Uterus (tissue), 4 donors: ENCODE data around the gene CPEB1. TPM values are rescaled to one million over a fixed set of nuclear protein-coding genes. Genes with fewer than 3 reads are reported as not detected.

Source experiments
- DNase-seq, 2 donors: peaks; one replicate each; pipeline ENCODE4 v3.0.0-alpha.2; 2019 to 2020
- H3K27ac ChIP-seq, 2 donors: fragments of 200-600 bp; sonication (generic); 1 replicate in 1 of 2; 2 replicates in 1 of 2; pipeline ENCODE4 v1.5.1; 2016 to 2018
- H3K27me3 ChIP-seq, 2 donors: fragments of 200-600 bp; sonication (generic); one replicate each; pipeline ENCODE4 v1.5.1; 2018 to 2019; ENCODE audit warnings: control low read depth in 1 of 2
- H3K36me3 ChIP-seq, 2 donors: fragments of 200-600 bp; sonication (generic); one replicate each; pipeline ENCODE4 v1.5.1; 2019; ENCODE audit warnings: control low read depth in 1 of 2
- H3K4me1 ChIP-seq, 2 donors: fragments of 200-600 bp; sonication (generic); one replicate each; pipeline ENCODE4 v1.5.1; 2018 to 2019; ENCODE audit warnings: control low read depth in 1 of 2
- H3K4me3 ChIP-seq, 2 donors: fragments of 200-600 bp; sonication (generic); 1 replicate in 1 of 2; 2 replicates in 1 of 2; pipeline ENCODE4 v1.5.1; 2018 to 2019; ENCODE audit warnings: mild to moderate bottlenecking in 1 of 2
- H3K9me3 ChIP-seq, 2 donors: fragments of 200-600 bp; sonication (generic); one replicate each; pipeline ENCODE4 v1.5.1; 2019; ENCODE audit warnings: control low read depth in 1 of 2
- POLR2A ChIP-seq, 2 donors: fragments of 450-650 bp; IDR thresholded peaks; one replicate each; pipeline ENCODE4 v1.6.1; 2016; ENCODE audit warnings: antibody characterized with exemption in 2 of 2, mild to moderate bottlenecking in 1 of 2, moderate library complexity in 1 of 2
- intact Hi-C: fragments of 100-400 bp; cut with DNase I; formaldehyde crosslinking; loops from one replicate; pipeline ENCODE4 v1.15.1; 2023; ENCODE audit warnings: low total_unique reads
- total RNA-seq, 4 donors: library from RNA; depleted of rRNA in 3 of 4; stranded (reverse); fragments of >200 nt in 3 of 4; gene quantifications; one replicate each; pipeline versions ENCODE4 v1.1.0 to v1.2.4, GENCODE V29; 2014 to 2023
- TF ChIP-seq, protein P1 (sequence below), 4 experiments: fragments of 200-600 bp in 2 of 4; fragments of 450-650 bp in 2 of 4; sonication (generic) in 2 of 4; IDR thresholded peaks; one replicate each; pipeline ENCODE4 v1.5.1; 2016 to 2019; ENCODE audit warnings: antibody characterized with exemption in 4 of 4, mild to moderate bottlenecking in 2 of 4, moderate library complexity in 1 of 4
- donor health status: DM: yes; HTN: yes; CAD: no.

The CPEB1 gene
- total RNA-seq, 4 donors from 2014 or later = 0.77 to 14.1 (median 2.9) TPM

DNA sequence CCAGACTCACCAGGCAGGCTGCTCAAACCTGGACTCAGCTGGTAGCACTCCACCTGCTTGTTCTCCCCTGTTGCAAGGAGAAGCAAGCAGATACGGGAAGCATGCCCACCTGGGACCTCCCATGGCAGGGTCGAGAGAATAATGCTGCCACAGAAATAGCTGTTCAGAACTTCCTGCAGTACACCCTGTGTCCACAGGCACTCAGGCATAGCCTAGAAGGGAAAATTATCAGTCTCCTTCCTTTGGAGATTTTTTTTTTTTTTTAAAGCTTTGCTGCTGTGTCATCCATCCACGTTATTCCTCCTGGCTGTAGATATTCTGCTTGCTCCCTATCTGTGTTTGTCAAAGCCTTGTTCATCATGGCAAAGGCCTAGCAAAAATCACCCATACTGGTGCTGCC, 74.2 kb downstream of the CPEB1 start:
- H3K27ac ChIP-seq = peak overlapping the region in 1 of 2 donors; percentile 72
- intact Hi-C loops = no loop called here
- TF ChIP-seq, protein P1, sequence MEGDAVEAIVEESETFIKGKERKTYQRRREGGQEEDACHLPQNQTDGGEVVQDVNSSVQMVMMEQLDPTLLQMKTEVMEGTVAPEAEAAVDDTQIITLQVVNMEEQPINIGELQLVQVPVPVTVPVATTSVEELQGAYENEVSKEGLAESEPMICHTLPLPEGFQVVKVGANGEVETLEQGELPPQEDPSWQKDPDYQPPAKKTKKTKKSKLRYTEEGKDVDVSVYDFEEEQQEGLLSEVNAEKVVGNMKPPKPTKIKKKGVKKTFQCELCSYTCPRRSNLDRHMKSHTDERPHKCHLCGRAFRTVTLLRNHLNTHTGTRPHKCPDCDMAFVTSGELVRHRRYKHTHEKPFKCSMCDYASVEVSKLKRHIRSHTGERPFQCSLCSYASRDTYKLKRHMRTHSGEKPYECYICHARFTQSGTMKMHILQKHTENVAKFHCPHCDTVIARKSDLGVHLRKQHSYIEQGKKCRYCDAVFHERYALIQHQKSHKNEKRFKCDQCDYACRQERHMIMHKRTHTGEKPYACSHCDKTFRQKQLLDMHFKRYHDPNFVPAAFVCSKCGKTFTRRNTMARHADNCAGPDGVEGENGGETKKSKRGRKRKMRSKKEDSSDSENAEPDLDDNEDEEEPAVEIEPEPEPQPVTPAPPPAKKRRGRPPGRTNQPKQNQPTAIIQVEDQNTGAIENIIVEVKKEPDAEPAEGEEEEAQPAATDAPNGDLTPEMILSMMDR (IDR thresholded peaks at IDR 0.05) = no peak
- no peak for TF ChIP-seq POLR2A (IDR thresholded peaks at IDR 0.05)

DNA sequence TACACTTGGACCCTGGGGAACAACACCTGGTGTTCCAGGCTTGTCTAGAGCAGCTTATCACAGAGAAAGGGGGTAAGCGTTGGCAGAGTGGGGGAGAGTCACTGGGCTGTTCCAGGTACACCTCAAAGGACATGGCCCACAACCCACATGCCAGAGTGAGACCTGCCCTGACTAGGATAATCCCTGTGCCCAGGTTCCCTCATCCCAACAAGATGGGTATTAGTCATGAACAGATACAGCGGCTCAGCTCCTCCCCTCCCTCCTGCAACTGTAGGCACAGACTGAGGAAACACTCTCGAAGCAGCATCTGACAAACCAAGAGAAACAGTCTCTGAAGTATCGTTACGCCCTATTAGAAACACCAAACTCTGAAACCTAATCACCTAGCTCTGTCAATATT, 74.9 kb downstream of the CPEB1 start:
- DNase-seq = no peak
- Histone ChIP-seq H3K27ac (peak overlapping the region; percentile 48 to 72), H3K4me3 (peak overlapping the region; percentile 26 to 36), H3K27me3 (no peaks in the 10 kb centered on the region), H3K9me3 (no peaks in the 10 kb centered on the region), H3K4me1 (peaks cover 0 to 3% of the 10 kb centered on the region in 2 donors), H3K36me3 (no peaks in the 10 kb centered on the region)
- TF ChIP-seq POLR2A (IDR thresholded peaks at IDR 0.05) = no peak
- TF ChIP-seq, protein P1 (IDR thresholded peaks at IDR 0.05) = no peak
- intact Hi-C loops = no loop called here

More for the DNA sequence above, 74.2 kb downstream of the CPEB1 start:
- no peaks in the 10 kb centered on the region for H3K36me3 ChIP-seq
- DNase-seq = no peak
- H3K4me1 ChIP-seq = peaks cover 0 to 3% of the 10 kb centered on the region in 2 donors
- H3K27me3 ChIP-seq = no peaks in the 10 kb centered on the region
- no peak overlapping the region for H3K4me3 ChIP-seq
- H3K9me3 ChIP-seq = no peaks in the 10 kb centered on the region

DNA sequence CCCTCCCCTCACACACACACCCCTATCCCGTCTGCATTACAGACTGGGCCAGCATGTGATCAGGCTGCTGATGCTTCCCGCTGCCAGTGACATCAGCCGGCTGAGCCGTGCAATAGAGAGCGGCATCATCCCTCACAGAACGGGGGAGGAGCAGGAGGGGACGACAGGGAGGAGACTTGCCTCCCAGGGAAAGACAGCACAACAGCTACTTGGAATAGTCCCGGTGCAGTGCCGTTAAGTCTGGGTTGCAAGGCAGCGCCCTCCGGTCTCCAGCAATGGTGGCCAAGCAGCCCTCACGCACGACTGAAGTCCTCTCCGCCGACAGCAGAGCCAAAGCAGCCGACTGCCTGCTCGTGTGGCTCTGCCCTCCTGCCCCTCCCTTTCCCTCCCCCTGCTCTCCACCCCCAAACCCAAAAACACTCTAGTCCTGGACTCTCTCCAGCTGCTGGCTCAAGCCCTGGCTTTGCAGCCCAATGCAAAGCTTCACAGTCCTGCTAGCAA, 75.4 kb downstream of the CPEB1 start:
- H3K36me3 ChIP-seq = no peaks in the 10 kb centered on the region
- peak; percentile 77 to 78 for DNase-seq

DNA sequence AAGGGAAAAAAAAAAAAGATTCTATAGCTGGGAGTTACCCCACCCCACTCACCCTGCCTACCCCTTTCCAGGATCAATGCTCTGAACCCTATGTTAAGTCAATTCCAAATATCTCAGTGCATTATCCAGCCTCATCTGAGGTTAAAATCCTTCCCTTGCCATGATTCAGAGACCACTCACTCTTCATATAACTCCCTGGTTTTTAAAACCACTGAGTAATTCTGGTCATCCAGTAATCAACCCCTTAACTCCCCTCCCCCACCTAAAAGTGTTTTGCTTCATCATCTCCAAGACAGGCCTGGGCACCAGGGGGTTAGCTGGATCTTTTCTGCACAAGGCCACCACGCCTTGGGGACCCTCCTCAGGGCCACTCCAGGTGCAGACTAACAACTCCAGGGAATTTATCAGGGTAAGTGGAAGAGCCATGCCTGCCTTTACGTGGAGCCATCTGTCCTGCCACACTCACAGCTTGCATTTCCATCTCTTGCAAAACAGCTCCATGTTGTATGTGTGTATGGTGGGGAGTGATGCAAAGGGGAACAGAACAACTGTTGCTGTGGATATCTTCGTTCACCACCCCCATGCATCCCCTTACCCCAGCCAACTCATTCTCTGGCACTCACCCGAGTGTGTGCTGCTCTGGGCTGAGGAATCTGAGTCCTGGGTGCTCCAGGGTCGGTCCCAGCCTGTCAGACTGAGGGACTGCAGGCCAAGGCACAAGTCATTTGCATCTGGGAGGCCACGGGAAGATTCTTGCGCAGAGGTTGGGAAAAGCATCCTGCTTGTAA, 76.2 kb downstream of the CPEB1 start:
- peak overlapping the region; percentile 26 to 36 for H3K4me3 ChIP-seq
- no peak for TF ChIP-seq POLR2A (IDR thresholded peaks at IDR 0.05)
- TF ChIP-seq, protein P1 (IDR thresholded peaks at IDR 0.05) = no peak
- intact Hi-C loops = no loop called here
- H3K27ac ChIP-seq = peak overlapping the region; percentile 48 to 72
- DNase-seq = peak; percentile 16 to 17
- H3K27me3 ChIP-seq = no peaks in the 10 kb centered on the region
- H3K36me3 ChIP-seq = no peaks in the 10 kb centered on the region
- no peaks in the 10 kb centered on the region for H3K9me3 ChIP-seq
- H3K4me1 ChIP-seq = peaks cover 0 to 3% of the 10 kb centered on the region in 2 donors

More for the DNA sequence above, 75.4 kb downstream of the CPEB1 start:
- TF ChIP-seq POLR2A (IDR thresholded peaks at IDR 0.05) = peak in 1 of 2 donors; percentile 40
- TF ChIP-seq, protein P1 (IDR thresholded peaks at IDR 0.05) = no peak
- intact Hi-C loops = no loop called here
- H3K9me3 ChIP-seq = no peaks in the 10 kb centered on the region
- H3K27me3 ChIP-seq = no peaks in the 10 kb centered on the region
- peaks cover 0 to 3% of the 10 kb centered on the region in 2 donors for H3K4me1 ChIP-seq
- H3K27ac ChIP-seq = peak overlapping the region; percentile 48 to 72
- peak overlapping the region; percentile 26 to 36 for H3K4me3 ChIP-seq

DNA sequence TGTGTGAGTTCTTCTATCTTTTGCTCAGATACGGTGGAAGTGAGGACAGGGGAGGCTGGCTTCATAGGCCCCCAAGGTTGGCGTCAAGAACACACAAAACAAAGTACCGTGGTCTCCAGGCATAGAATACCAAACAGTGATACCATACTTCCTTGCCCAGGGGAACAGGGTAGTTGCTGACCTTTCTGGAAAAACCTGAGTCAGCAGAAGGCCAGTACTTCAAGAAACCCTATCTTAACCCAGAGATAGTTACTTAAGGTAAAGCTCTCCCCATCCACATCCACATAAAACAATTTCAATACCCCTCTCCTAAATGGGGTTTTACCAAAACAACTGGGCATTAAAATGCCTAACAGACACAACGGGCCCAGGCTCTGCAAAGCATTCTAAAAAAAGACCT, 77.3 kb downstream of the CPEB1 start:
- intact Hi-C loops = no loop called here

More for the DNA sequence above, 77.3 kb downstream of the CPEB1 start:
- peaks cover 0 to 3% of the 10 kb centered on the region in 2 donors for H3K4me1 ChIP-seq
- H3K27me3 ChIP-seq = no peaks in the 10 kb centered on the region
- no peak overlapping the region for H3K4me3 ChIP-seq
- H3K27ac ChIP-seq = no peak overlapping the region
- no peak for TF ChIP-seq POLR2A (IDR thresholded peaks at IDR 0.05)
- TF ChIP-seq, protein P1 (IDR thresholded peaks at IDR 0.05) = no peak
- no peaks in the 10 kb centered on the region for H3K36me3 ChIP-seq
- H3K9me3 ChIP-seq = no peaks in the 10 kb centered on the region
- DNase-seq = no peak
